Bronchial epithelial cell (primary cell): ENCODE data around the gene INPP5E. TPM values are rescaled to one million over a fixed set of nuclear protein-coding genes. Genes with fewer than 3 reads are reported as not detected.

Experiments
- DNase-seq: peaks from one replicate; pipeline ENCODE4 v3.0.0-alpha.2; 2010; ENCODE audit warnings: low read depth
- FAIRE-seq: peaks from 2 replicates; lab custom pipeline; 2011; peaks lifted over from hg19 to GRCh38; lab: Jason Lieb, UNC
- H3K27me3 ChIP-seq: 2 replicates; pipeline ENCODE4 v1.5.1; 2011; ENCODE audit warnings: low read length; ENCODE audit not compliant: control insufficient read depth, insufficient read depth
- H3K36me3 ChIP-seq: 2 replicates; pipeline ENCODE4 v1.5.1; 2011; ENCODE audit warnings: low read length; ENCODE audit not compliant: control insufficient read depth, insufficient read depth
- H3K4me3 ChIP-seq: 2 replicates; pipeline ENCODE4 v1.5.1; 2011; ENCODE audit warnings: mild to moderate bottlenecking, low read depth, low read length, control low read depth
- total RNA-seq: library from RNA; depleted of rRNA; stranded (reverse); fragments of >200 nt; gene quantifications from 2 replicates; pipeline ENCODE4 v1.2.1, GENCODE V29; 2014
- TF ChIP-seq, protein P1 (sequence below): IDR thresholded peaks from 2 replicates; pipeline ENCODE4 v1.5.1; 2011; ENCODE audit warnings: mild to moderate bottlenecking, moderate library complexity, low read length, control low read depth, inconsistent platforms; ENCODE audit not compliant: insufficient read depth, severe bottlenecking

INPP5E gene
- total RNA-seq, 1 donor from 2014 or later = 2.4 TPM

DNA sequence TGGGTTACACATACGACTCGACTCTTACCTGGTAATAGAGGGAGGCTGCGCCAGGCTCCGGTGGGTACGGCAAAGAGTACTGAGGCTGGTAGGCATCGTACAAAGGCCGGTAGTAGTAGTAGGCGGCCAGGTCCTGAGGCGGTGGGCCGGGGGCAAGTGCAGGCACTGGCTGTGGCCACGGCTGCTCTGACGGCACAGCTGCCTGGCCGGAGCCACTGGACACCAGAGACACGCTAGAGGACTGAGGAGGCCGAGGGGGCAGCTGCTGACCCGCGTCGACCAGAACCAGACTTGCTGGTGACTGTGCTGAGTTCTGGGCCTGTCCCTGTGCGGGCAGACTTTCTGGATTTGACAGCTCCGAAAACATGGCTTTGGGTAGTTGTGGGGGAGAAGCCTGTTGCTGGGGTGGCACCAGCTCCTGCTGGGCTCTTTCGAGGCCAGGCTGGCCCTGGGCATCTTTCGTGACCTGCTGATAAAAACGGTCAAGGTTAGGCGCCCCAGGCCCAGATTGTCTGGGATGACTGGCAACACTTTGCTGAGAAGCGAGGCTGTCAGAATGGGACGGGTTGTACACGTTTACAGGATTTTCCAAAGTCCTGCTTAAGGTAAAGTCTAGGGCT is 34.5 kb upstream of the INPP5E start:
- TF ChIP-seq, protein P1, sequence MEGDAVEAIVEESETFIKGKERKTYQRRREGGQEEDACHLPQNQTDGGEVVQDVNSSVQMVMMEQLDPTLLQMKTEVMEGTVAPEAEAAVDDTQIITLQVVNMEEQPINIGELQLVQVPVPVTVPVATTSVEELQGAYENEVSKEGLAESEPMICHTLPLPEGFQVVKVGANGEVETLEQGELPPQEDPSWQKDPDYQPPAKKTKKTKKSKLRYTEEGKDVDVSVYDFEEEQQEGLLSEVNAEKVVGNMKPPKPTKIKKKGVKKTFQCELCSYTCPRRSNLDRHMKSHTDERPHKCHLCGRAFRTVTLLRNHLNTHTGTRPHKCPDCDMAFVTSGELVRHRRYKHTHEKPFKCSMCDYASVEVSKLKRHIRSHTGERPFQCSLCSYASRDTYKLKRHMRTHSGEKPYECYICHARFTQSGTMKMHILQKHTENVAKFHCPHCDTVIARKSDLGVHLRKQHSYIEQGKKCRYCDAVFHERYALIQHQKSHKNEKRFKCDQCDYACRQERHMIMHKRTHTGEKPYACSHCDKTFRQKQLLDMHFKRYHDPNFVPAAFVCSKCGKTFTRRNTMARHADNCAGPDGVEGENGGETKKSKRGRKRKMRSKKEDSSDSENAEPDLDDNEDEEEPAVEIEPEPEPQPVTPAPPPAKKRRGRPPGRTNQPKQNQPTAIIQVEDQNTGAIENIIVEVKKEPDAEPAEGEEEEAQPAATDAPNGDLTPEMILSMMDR = no peak
- Histone ChIP-seq H3K4me3 (no peak overlapping the region), H3K27me3 (no peaks in the 10 kb centered on the region), H3K36me3 (peaks cover 59% of the 10 kb centered on the region)
- FAIRE-seq (no peak), DNase-seq (no peak)

DNA sequence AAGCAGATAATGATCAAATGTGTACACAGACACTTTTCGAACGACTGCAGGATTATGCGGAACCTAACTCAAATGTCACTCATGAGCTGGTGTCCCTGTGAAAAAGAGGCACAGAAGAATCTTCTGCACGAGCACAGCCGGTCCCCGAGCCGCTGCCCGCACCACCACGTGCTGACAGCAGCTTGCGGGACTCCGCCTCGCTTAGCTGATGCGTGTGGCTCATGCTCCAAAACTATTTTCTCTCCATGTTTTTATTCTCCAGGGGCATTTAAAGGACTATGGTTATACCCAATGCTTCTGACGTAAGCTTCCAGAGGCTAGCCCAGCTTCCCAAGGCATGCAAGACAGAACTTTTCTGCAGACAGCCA is 33.7 kb upstream of the INPP5E start:
- no peak for FAIRE-seq
- H3K27me3 ChIP-seq = no peaks in the 10 kb centered on the region
- TF ChIP-seq, protein P1 = no peak
- H3K4me3 ChIP-seq = no peak overlapping the region
- H3K36me3 ChIP-seq = peaks cover 63% of the 10 kb centered on the region
- no peak for DNase-seq

DNA sequence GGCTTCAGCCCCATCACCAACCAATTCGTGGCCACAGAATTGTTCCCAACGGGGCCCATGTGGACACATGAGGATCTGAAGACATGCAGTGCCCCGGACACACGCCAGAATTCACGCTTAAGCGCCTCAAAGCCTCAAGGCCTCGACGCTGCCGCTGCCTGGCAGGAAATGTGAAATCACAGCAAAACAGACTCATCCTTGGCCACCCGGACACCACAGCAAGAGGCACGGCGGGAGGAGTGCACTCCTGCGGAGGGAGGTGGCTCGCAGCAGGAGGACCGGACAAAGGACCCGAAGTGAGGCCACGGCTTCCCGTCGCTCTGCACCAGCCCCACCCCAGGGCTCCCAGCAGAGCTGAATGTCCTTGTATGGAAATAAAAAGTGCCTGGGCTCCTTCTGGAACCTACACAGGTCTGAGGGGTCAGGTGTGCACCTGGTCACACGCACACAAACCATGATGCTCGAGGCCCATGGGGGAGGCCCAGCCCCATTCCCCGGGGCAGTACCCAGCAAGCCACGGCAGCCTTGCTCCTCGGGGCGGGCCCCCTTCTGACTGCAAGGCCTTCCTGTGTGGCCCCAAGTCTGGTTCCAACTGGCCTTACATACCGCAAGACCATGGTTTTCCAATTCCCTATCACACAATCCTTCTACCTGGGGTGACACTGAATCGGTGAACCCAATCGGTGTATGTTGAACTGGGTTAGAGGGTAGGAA is 33.2 kb upstream of the INPP5E start:
- FAIRE-seq (no peak), DNase-seq (no peak)
- Histone ChIP-seq H3K36me3 (peaks cover 68% of the 10 kb centered on the region), H3K4me3 (no peak overlapping the region), H3K27me3 (no peaks in the 10 kb centered on the region)
- TF ChIP-seq, protein P1 = no peak

DNA sequence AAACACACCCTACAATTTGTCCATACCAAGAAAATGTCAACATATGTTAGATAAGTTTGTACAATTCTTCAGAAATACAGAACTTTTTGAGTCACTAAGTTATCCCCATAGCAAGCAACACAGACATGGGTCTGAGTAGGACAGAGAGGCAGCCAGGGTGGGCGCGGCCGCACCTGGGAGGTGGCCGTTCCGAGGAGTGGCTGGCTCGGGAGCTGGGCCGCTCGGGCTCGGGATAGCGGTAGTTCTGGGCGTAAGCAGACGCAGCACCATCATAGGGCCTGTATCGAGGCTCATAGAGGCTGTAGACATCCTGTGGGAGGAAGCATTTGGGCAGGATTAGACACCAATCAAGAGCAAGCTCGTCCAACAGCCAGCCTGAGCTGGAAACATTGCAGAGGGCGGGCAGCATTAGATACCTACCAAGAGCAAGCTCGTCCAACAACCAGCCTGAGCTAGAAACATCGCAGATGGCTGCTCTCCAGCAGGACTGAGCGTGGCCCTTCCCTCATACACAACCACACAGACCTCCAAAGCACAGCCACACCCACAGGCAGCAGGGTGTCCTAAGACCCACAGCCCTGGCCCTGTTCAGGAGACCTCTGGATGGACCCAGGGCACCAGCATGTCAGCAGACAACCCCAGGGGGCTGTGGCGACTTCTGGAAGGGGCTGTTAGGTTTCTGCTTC is 32.3 kb upstream of the INPP5E start:
- no peak for DNase-seq
- peaks cover 66% of the 10 kb centered on the region for H3K36me3 ChIP-seq
- TF ChIP-seq, protein P1 = no peak
- no peak overlapping the region for H3K4me3 ChIP-seq
- FAIRE-seq = no peak
- H3K27me3 ChIP-seq = no peaks in the 10 kb centered on the region

DNA sequence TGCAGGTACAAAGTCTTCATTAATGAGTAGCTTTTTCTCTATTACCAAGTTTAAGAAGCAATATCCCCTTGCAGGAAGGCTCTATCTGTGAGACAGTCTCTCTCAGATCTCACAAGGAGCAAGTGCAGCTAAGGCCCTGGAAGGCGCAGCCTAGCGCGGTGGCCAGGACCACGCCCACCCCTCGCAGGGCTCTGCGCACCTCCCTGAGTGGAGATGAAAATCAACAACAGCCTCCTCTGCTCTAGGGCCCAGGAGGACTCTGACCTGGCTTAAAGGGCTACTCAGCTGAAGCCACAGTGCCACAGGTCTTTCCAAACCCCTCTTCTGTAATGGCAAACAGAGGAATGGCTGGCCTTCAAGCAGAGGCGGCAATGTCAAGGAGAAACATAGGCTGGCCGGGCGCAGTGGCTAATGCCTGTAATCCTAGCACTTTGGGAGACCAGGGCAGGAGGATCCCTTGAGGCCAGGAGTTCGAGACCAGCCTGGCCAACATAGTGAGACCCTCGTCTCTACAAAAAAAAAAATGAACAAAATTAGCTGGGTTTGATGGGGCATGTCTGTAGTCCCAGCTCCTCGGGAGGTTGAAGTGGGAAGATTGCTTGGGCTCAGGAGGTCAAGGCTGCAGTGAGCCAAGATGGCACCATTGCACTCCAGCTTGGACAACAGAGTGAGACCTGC is 31.3 kb upstream of the INPP5E start:
- Histone ChIP-seq H3K36me3 (peaks cover 70% of the 10 kb centered on the region), H3K4me3 (no peak overlapping the region), H3K27me3 (no peaks in the 10 kb centered on the region)
- DNase-seq (no peak), FAIRE-seq (no peak)
- TF ChIP-seq, protein P1 = no peak
